Right lobe of liver (tissue), 6 donors: ENCODE measurements around the gene SH2B3. TPM values are rescaled to one million over a fixed set of nuclear protein-coding genes. Genes with fewer than 3 reads are reported as not detected.

ENCODE experiments used
- ATAC-seq, 4 donors: fragments of 200-7000 bp; cut with Tn5 transposase; one replicate each; pipeline ENCODE4 v1.9.1; 2020; ENCODE audit warnings: mild to moderate bottlenecking in 4 of 4, moderate library complexity in 4 of 4
- DNase-seq, 3 donors: peaks; one replicate each; pipeline ENCODE4 v3.0.0-alpha.2; 2020
- H3K27ac ChIP-seq, 3 donors: fragments of 200-600 bp; one replicate each; pipeline ENCODE4 v1.8.0; 2022
- H3K27me3 ChIP-seq, 2 donors: fragments of 200-600 bp; one replicate each; pipeline ENCODE4 v1.8.0; 2022
- H3K36me3 ChIP-seq, 4 donors: fragments of 200-600 bp; sonication (generic) in 1 of 4; one replicate each; pipeline versions ENCODE4 v1.5.1 to v1.8.0; 2017 to 2022; ENCODE audit warnings: control low read depth in 1 of 4
- H3K4me1 ChIP-seq, 4 donors: fragments of 200-600 bp; sonication (generic) in 1 of 4; one replicate each; pipeline versions ENCODE4 v1.5.1 to v1.8.0; 2017 to 2022; ENCODE audit warnings: control low read depth in 1 of 4
- H3K4me3 ChIP-seq, 3 donors: fragments of 200-600 bp; one replicate each; pipeline ENCODE4 v1.8.0; 2022
- H3K9me3 ChIP-seq, 4 donors: fragments of 200-600 bp; sonication (generic) in 1 of 4; one replicate each; pipeline versions ENCODE4 v1.5.1 to v1.8.0; 2017 to 2022; ENCODE audit warnings: control low read depth in 1 of 4
- CTCF ChIP-seq, 4 donors: fragments of 200-600 bp in 3 of 4; fragments of 450-650 bp in 1 of 4; IDR thresholded peaks; one replicate each; pipeline versions ENCODE4 v1.5.1 to v1.8.0; 2016 to 2022; ENCODE audit warnings: antibody characterized with exemption in 4 of 4, mild to moderate bottlenecking in 2 of 4
- POLR2A ChIP-seq: fragments of 450-650 bp; IDR thresholded peaks from one replicate; pipeline ENCODE4 v1.6.1; 2017; ENCODE audit warnings: antibody characterized with exemption, mild to moderate bottlenecking
- WGBS: methylation state at CpG from one replicate; pipeline ENCODE4 v1.1.6; 2018; ENCODE audit warnings: low coverage, low lambda C conversion rate; ENCODE audit not compliant: insufficient coverage; ENCODE audit errors: missing lambda C conversion rate; 5-methylcytosine and 5-hydroxymethylcytosine counted together
- intact Hi-C, 2 donors: fragments of 100-400 bp; cut with DNase I; formaldehyde crosslinking; loops; one replicate each; pipeline versions ENCODE4 v1.11.2 to v1.14.1; 2022
- total RNA-seq, 6 experiments: library from RNA; depleted of rRNA in 2 of 6; stranded (reverse); fragments of >200 nt in 2 of 6; fragmentation: NEBNext Ultra II Directional in 3 of 6; extraction: Animal tissue kit (Norgen Biotek cat#: 25700) in 3 of 6; gene quantifications; one replicate each; pipeline versions ENCODE4 v1.1.0 to v1.2.4, GENCODE V29; 2016 to 2023
- donor health status: DM: no; HTN: yes; CAD: no.
- donor health status: DM: no; HTN: no; CAD: no.
- donor health status: DM: no; HTN: no; CAD: no.
- donor health status: DM: no; HTN: yes; CAD: no.
- donor health status: DM: no; HTN: yes; CAD: no.

SH2B3 gene
- total RNA-seq, 6 experiments from 2014 or later, result 6.7 to 43.5 (median 17.0) TPM

GRCh38 chr12:111434680-111435338 lies 29.1 kb downstream of the SH2B3 start:
- DNase-seq (peak; percentile 85 to 88 (median 87)), ATAC-seq (peak; percentile 58 to 73 (median 68))
- H3K4me1 ChIP-seq, result peaks cover 0 to 62% (median 32%) of the 10 kb centered on the region in 4 donors
- TF ChIP-seq CTCF (IDR thresholded peaks at IDR 0.05) (no peak), POLR2A (peak; percentile 63)
- H3K4me3 ChIP-seq, result no peak overlapping the region
- intact Hi-C loops, result no loop called here
- WGBS, result 3% methylated on average over 8 of the region's 18 CpGs
- H3K27ac ChIP-seq, result peak overlapping the region; percentile 88 to 94 (median 92)
- H3K9me3 ChIP-seq, result no peaks in the 10 kb centered on the region
- no peaks in the 10 kb centered on the region for H3K36me3 ChIP-seq
- no peaks in the 10 kb centered on the region for H3K27me3 ChIP-seq

DNA sequence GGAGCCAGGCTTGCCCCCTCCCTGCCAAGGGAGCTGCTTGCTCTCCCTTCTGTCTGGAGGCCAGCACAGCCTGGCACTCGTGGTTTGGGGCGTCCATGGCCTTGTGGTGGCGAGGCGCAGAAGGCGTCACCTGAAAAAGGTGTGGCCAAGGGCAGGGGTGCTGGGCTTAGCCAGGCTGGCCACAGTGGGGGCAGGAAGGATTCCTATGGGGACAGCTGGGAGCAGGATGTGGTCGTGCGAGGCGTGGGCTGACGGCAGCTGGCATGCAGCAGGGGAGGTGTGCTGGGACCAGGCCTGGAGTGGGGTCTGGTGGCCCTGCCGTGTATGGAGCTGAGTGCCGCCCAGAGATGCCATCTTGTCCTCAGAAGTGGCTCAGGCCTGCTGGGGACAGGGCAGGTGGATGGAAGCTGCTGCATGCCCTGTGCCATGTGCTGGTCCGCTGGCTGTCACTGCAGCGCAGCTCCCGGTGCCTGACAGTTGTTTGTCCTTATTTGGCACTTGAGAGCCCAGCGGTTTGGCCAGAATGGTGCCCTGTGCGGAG lies 30.0 kb downstream of the SH2B3 start:
- 64% methylated on average over 4 of the region's 16 CpGs for WGBS
- TF ChIP-seq POLR2A (no peak), CTCF (IDR thresholded peaks at IDR 0.05) (no peak)
- H3K27ac ChIP-seq, result peak overlapping the region; percentile 88 to 94 (median 92)
- no peaks in the 10 kb centered on the region for H3K27me3 ChIP-seq
- no peak overlapping the region for H3K4me3 ChIP-seq
- DNase-seq, result no peak
- intact Hi-C loops, result no loop called here
- H3K9me3 ChIP-seq, result no peaks in the 10 kb centered on the region
- no peaks in the 10 kb centered on the region for H3K36me3 ChIP-seq
- peak in 3 of 4 donors; percentile 2 to 4 (median 4) for ATAC-seq
- peaks cover 0 to 53% (median 27%) of the 10 kb centered on the region in 4 donors for H3K4me1 ChIP-seq

- Histone ChIP-seq H3K4me3 (no peak overlapping the region), H3K9me3 (no peaks in the 10 kb centered on the region), H3K27ac (peak overlapping the region in 2 of 3 donors; percentile 88 to 94), H3K27me3 (no peaks in the 10 kb centered on the region), H3K4me1 (peaks cover 0 to 48% (median 22%) of the 10 kb centered on the region in 4 donors), H3K36me3 (no peaks in the 10 kb centered on the region)
- ATAC-seq (no peak), DNase-seq (no peak)
- intact Hi-C loops, result no loop called here
- TF ChIP-seq POLR2A, result no peak
- TF ChIP-seq CTCF (IDR thresholded peaks at IDR 0.05), result no peak
- WGBS, result no CpG with 5 or more reads among the region's 7 CpGs
These were observed 30.5 kb downstream of the SH2B3 start for GRCh38 chr12:111436266-111436665.

DNA sequence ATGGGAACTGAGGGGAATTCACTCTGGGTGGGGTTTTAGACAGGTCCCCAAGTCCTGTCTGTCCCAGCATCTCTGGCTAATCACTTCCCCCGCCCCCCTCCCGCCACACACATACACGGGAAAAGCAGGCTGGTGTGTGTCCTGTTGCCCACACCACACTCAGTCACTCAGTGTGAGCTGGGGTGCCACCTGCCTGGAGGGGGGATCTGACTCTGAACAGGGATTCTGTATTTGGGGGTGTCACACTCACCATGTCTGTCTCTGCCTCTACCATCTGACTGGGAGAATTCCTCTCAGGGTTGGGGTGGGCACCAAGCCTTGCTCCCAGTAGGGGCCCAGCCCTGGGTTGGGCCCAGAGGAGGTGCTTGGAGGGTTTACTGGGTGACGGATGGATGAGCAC lies 31.1 kb downstream of the SH2B3 start:
- intact Hi-C loops, result no loop called here
- Histone ChIP-seq H3K9me3 (no peaks in the 10 kb centered on the region), H3K27me3 (no peaks in the 10 kb centered on the region), H3K36me3 (no peaks in the 10 kb centered on the region), H3K4me3 (no peak overlapping the region), H3K27ac (peak overlapping the region in 2 of 3 donors; percentile 0 to 94), H3K4me1 (peaks cover 0 to 42% (median 18%) of the 10 kb centered on the region in 4 donors)
- WGBS, result 0% methylated on average over 1 of the region's 4 CpGs
- DNase-seq (no peak), ATAC-seq (no peak)
- no peak for TF ChIP-seq POLR2A
- no peak for TF ChIP-seq CTCF (IDR thresholded peaks at IDR 0.05)
